Muscle layer of colon (tissue), 2 donors: ENCODE results near the gene PI4K2B.
"Not testable (repeated sequence)": the region's sequence is repeated elsewhere in the genome, so short reads cannot be mapped to it uniquely, and the experiment has no call there.

ENCODE experiments used
- H3K27ac ChIP-seq: one replicate; pipeline ENCODE4 v1.7.0; 2013; ENCODE audit warnings: low read depth, mild to moderate bottlenecking, low read length, moderate library complexity
- H3K27me3 ChIP-seq, 2 donors: one replicate each; pipeline ENCODE4 v1.7.0; 2013; ENCODE audit warnings: low read length in 2 of 2, mild to moderate bottlenecking in 2 of 2; ENCODE audit not compliant: insufficient read depth in 2 of 2, control insufficient read depth in 1 of 2
- H3K36me3 ChIP-seq: one replicate; pipeline ENCODE4 v1.7.0; 2013; ENCODE audit warnings: mild to moderate bottlenecking, low read length; ENCODE audit not compliant: insufficient read depth
- H3K4me1 ChIP-seq: one replicate; pipeline ENCODE4 v1.7.0; 2013; ENCODE audit warnings: mild to moderate bottlenecking, low read length; ENCODE audit not compliant: insufficient read depth
- H3K4me3 ChIP-seq, 2 donors: one replicate each; pipeline ENCODE4 v1.7.0; 2013; ENCODE audit warnings: low read length in 2 of 2, low read depth in 1 of 2, mild to moderate bottlenecking in 1 of 2, moderate library complexity in 1 of 2
- H3K9ac ChIP-seq: one replicate; pipeline ENCODE4 v1.7.0; 2013; ENCODE audit warnings: low read length
- H3K9me3 ChIP-seq: one replicate; pipeline ENCODE4 v1.7.0; 2013; ENCODE audit warnings: mild to moderate bottlenecking, low read length
- donor health status: abdominal sarcoma.
- donor health status: Adenocarcinoma of cecum.

The PI4K2B gene

GRCh38 chr4:25223802-25224375 is 9.9 kb upstream of the PI4K2B start:
- Histone ChIP-seq H3K4me3 (no peak overlapping the region), H3K9me3 (peaks cover 8% of the 10 kb centered on the region), H3K27me3 (no peaks in the 10 kb centered on the region), H3K4me1 (no peaks in the 10 kb centered on the region), H3K36me3 (no peaks in the 10 kb centered on the region), H3K27ac (no peak overlapping the region), H3K9ac (no peak overlapping the region)

GRCh38 chr4:25229804-25230203 is 4.0 kb upstream of the PI4K2B start:
- Histone ChIP-seq H3K4me3 (no peak overlapping the region), H3K27ac (no peak overlapping the region), H3K9ac (no peak overlapping the region), H3K36me3 (no peaks in the 10 kb centered on the region), H3K4me1 (no peaks in the 10 kb centered on the region), H3K9me3 (peaks cover 6% of the 10 kb centered on the region), H3K27me3 (no peaks in the 10 kb centered on the region)

- H3K9me3 ChIP-seq, result peaks cover 6% of the 10 kb centered on the region
- H3K36me3 ChIP-seq, result no peaks in the 10 kb centered on the region
- H3K27me3 ChIP-seq, result no peaks in the 10 kb centered on the region
- no peak overlapping the region for H3K27ac ChIP-seq
- peaks cover 8% of the 10 kb centered on the region for H3K4me1 ChIP-seq
- H3K4me3 ChIP-seq, result peak overlapping the region; percentile 88 to 91
- H3K9ac ChIP-seq, result peak overlapping the region; percentile 19
Observed at GRCh38 chr4:25233194-25233593, 639 bp upstream of the PI4K2B start.

- peaks cover 8% of the 10 kb centered on the region for H3K4me1 ChIP-seq
- no peaks in the 10 kb centered on the region for H3K36me3 ChIP-seq
- peak overlapping the region; percentile 87 for H3K27ac ChIP-seq
- H3K4me3 ChIP-seq, result peak overlapping the region; percentile 88 to 91
- H3K9ac ChIP-seq, result peak overlapping the region; percentile 40
- peaks cover 6% of the 10 kb centered on the region for H3K9me3 ChIP-seq
- no peaks in the 10 kb centered on the region for H3K27me3 ChIP-seq
Observed at GRCh38 chr4:25234390-25235370, 847 bp downstream of the PI4K2B start.

- peak overlapping the region; percentile 87 for H3K27ac ChIP-seq
- no peaks in the 10 kb centered on the region for H3K27me3 ChIP-seq
- H3K36me3 ChIP-seq, result no peaks in the 10 kb centered on the region
- peaks cover 6% of the 10 kb centered on the region for H3K9me3 ChIP-seq
- H3K9ac ChIP-seq, result peak overlapping the region; percentile 40
- peaks cover 8% of the 10 kb centered on the region for H3K4me1 ChIP-seq
- peak overlapping the region; percentile 88 to 91 for H3K4me3 ChIP-seq
Observed at GRCh38 chr4:25235401-25235800, 1.6 kb downstream of the PI4K2B start.

GRCh38 chr4:25236030-25236429 is 2.2 kb downstream of the PI4K2B start:
- not testable (repeated sequence) for H3K27ac ChIP-seq, H3K27me3 ChIP-seq

DNA sequence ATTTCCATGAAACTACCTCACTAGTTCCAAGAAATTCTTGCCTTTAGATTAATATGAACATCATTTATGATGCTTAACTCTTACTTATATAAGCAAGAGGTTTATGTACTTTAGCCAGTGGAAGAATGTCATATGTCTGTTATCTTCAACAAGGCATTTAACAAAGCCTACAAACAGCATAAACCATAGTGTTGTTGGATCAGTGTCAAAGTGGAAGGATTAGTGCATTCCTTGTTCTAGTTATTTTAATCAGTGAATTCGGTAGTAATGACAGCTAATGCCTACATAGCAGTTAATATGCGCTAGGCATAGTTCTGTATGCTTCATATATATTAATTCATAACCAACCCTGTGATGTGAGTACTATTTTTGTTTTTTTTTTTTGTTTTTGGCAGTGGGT is 3.1 kb downstream of the PI4K2B start:
- Histone ChIP-seq H3K4me1 (peaks cover 8% of the 10 kb centered on the region), H3K27me3 (no peaks in the 10 kb centered on the region), H3K4me3 (no peak overlapping the region), H3K9me3 (peaks cover 6% of the 10 kb centered on the region), H3K36me3 (no peaks in the 10 kb centered on the region), H3K9ac (no peak overlapping the region), H3K27ac (no peak overlapping the region)

More at GRCh38 chr4:25236030-25236429, 2.2 kb downstream of the PI4K2B start:
- H3K9me3 ChIP-seq, H3K36me3 ChIP-seq, H3K4me3 ChIP-seq, H3K9ac ChIP-seq, H3K4me1 ChIP-seq: not testable (repeated sequence)

DNA sequence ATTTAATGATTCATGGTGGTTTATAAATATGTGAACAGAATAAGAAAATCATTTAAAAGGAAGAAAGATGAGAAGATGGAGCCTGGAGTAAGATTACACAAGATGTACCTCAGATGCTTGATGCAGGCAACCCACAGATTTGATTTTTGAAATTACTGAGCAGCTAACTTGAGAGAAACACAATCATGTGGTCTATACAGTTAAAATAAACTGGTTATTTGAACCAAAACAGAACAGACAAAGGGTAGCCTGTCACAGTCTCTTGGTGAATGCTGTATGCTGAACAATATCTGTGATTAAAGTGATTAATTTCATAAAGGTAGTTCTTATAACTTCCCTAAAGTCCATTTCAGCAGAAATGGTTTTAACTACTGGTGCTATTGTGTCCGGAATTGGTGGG is 4.2 kb downstream of the PI4K2B start:
- Histone ChIP-seq H3K4me3 (no peak overlapping the region), H3K27me3 (no peaks in the 10 kb centered on the region), H3K4me1 (peaks cover 8% of the 10 kb centered on the region), H3K36me3 (no peaks in the 10 kb centered on the region), H3K9me3 (peaks cover under 1% of the 10 kb centered on the region), H3K27ac (no peak overlapping the region), H3K9ac (no peak overlapping the region)

DNA sequence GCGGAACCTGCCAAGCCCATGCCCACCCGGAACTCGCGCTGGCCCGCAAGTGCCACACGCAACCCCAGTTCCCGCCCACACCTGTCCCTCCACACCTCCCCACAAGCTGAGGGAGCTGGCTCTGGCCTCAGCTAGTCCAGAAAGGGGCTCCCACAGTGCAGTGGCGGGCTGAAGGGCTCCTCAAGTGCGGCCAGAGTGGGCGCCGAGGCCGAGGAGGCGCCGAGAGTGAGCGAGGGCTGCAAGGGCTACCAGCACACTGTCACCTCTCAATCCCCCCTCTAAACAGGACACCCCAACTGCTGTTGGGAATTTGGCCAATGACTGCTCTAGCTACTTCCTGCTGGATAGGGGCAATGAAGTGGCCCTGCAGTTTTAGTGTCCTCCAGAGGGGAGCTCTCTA is 5.7 kb downstream of the PI4K2B start:
- not testable (repeated sequence) for H3K4me1 ChIP-seq, H3K4me3 ChIP-seq, H3K36me3 ChIP-seq, H3K9me3 ChIP-seq, H3K27ac ChIP-seq, H3K9ac ChIP-seq, H3K27me3 ChIP-seq

DNA sequence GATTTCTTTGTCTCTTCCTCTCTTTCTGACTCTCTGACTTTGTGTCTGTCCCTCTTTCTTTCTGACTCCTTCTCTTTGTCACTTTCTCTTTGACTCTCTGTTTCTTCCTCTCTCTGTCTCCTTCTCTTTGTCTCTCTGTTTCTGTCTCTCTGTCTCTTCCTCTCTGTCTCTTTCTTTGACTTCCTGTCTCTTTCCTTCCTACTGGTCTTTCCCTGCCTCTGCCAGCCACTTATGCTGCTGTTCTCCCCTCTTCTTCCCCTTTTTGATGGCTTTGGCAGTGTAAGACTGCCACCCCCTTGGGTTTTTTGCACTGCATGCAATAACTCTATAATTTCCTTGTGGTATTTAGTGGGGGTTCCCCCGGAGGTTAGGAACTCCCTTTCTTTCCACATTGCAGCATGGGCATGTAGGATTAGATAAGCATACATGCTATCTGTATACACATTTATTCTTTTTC is 6.9 kb downstream of the PI4K2B start:
- H3K27ac ChIP-seq, result not testable (repeated sequence)

GRCh38 chr4:25242195-25242594 is 8.4 kb downstream of the PI4K2B start:
- not testable (repeated sequence) for H3K27me3 ChIP-seq

More for the DNA sequence above, 6.9 kb downstream of the PI4K2B start:
- H3K36me3 ChIP-seq, H3K27me3 ChIP-seq, H3K9me3 ChIP-seq, H3K4me3 ChIP-seq, H3K4me1 ChIP-seq, H3K9ac ChIP-seq: not testable (repeated sequence)

More at GRCh38 chr4:25242195-25242594, 8.4 kb downstream of the PI4K2B start:
- H3K36me3 ChIP-seq, H3K9ac ChIP-seq, H3K27ac ChIP-seq, H3K4me1 ChIP-seq, H3K9me3 ChIP-seq, H3K4me3 ChIP-seq: not testable (repeated sequence)
